Measurements from ENCODE around the gene NR4A1.

- TF ChIP-seq, protein P1, sequence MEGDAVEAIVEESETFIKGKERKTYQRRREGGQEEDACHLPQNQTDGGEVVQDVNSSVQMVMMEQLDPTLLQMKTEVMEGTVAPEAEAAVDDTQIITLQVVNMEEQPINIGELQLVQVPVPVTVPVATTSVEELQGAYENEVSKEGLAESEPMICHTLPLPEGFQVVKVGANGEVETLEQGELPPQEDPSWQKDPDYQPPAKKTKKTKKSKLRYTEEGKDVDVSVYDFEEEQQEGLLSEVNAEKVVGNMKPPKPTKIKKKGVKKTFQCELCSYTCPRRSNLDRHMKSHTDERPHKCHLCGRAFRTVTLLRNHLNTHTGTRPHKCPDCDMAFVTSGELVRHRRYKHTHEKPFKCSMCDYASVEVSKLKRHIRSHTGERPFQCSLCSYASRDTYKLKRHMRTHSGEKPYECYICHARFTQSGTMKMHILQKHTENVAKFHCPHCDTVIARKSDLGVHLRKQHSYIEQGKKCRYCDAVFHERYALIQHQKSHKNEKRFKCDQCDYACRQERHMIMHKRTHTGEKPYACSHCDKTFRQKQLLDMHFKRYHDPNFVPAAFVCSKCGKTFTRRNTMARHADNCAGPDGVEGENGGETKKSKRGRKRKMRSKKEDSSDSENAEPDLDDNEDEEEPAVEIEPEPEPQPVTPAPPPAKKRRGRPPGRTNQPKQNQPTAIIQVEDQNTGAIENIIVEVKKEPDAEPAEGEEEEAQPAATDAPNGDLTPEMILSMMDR (optimal IDR thresholded peaks at IDR 0.05 in 1 of 3, IDR thresholded peaks at IDR 0.05 in 1 of 3, conservative IDR thresholded peaks at IDR 0.05 in 1 of 3; ENCODE audit: extremely low read depth in 1 of 3, insufficient read depth in 2 of 3, low read length in 3 of 3): no peak
- no peak for TF ChIP-seq EZH2 (IDR thresholded peaks at IDR 0.05; ENCODE audit: low read length)
These were observed 1.0 kb upstream of the NR4A1 start for GRCh38 chr12:52050116-52050757.

Data from keratinocyte (primary cell).